Choroid plexus epithelial cell (primary cell): Measurements from ENCODE around the gene YTHDF1.

ENCODE experiments used
- DNase-seq: peaks from one replicate; pipeline ENCODE4 v3.0.0-alpha.2; 2010; ENCODE audit warnings: low read depth
- H3K4me3 ChIP-seq: 2 replicates; pipeline ENCODE4 v1.5.1; 2011; ENCODE audit warnings: low read depth, mild to moderate bottlenecking, control low read depth, low read length, moderate library complexity
- CTCF ChIP-seq: conservative IDR thresholded peaks from 2 replicates; pipeline ENCODE4 v1.5.1; 2011; ENCODE audit warnings: low read depth, mild to moderate bottlenecking, control low read depth, inconsistent platforms, low read length, moderate library complexity

YTHDF1 gene

GRCh38 chr20:63165356-63166192 is 50.4 kb downstream of the YTHDF1 start:
- DNase-seq: no peak
- no peak for TF ChIP-seq CTCF
- no peak overlapping the region for H3K4me3 ChIP-seq

GRCh38 chr20:63164484-63165355 is 51.2 kb downstream of the YTHDF1 start:
- H3K4me3 ChIP-seq: no peak overlapping the region
- TF ChIP-seq CTCF: no peak
- no peak for DNase-seq

GRCh38 chr20:63163596-63164483 is 52.1 kb downstream of the YTHDF1 start:
- no peak for DNase-seq
- no peak overlapping the region for H3K4me3 ChIP-seq
- no peak for TF ChIP-seq CTCF

GRCh38 chr20:63163171-63163570 is 52.8 kb downstream of the YTHDF1 start:
- H3K4me3 ChIP-seq: no peak overlapping the region
- DNase-seq: no peak
- TF ChIP-seq CTCF: no peak

- no peak overlapping the region for H3K4me3 ChIP-seq
- no peak for DNase-seq
- TF ChIP-seq CTCF: no peak
Observed at GRCh38 chr20:63162206-63162795, 53.6 kb downstream of the YTHDF1 start.

- TF ChIP-seq CTCF: no peak
- H3K4me3 ChIP-seq: no peak overlapping the region
- DNase-seq: no peak
Observed at GRCh38 chr20:63161176-63161651, 54.7 kb downstream of the YTHDF1 start.
